Measurements from ENCODE around the gene RNF115. TPM values are rescaled to one million over a fixed set of nuclear protein-coding genes. Genes with fewer than 3 reads are reported as not detected.
"Not testable (repeated sequence)": the region's sequence is repeated elsewhere in the genome, so short reads cannot be mapped to it uniquely, and the experiment has no call there.

Gene RNF115
- total RNA-seq, 1 experiment from 2014 or later: 10.0 TPM

DNA sequence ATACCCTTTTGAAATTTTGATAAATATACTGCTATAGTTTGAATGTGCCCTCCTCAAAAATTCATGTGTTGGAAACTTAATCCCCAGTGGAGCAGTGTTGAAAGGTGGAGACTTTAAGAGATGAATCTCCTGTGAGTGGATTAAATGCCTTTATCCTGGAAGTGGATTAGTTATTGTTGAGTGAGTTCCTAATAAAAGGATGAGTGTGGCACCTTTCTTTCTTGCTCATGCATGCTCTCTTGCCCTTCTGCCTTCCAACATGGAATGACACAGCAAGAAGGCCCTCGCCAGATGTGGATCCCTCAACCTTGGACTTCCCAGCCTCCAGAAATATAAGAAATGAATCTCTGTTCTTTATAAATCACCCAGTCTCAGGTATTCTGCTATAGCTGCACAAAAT is 52.8 kb downstream of the RNF115 start:
- no peak for DNase-seq
- H3K4me3 ChIP-seq: no peak overlapping the region
- H3K9me3 ChIP-seq (replicated peaks): no peaks in the 10 kb centered on the region
- H3K36me3 ChIP-seq: peaks cover 9% of the 10 kb centered on the region; the same call in 1 of the 2 replicates
- no peak overlapping the region for H3K27ac ChIP-seq
- no peaks in the 10 kb centered on the region for H3K27me3 ChIP-seq
- no peaks in the 10 kb centered on the region for H3K4me1 ChIP-seq

DNA sequence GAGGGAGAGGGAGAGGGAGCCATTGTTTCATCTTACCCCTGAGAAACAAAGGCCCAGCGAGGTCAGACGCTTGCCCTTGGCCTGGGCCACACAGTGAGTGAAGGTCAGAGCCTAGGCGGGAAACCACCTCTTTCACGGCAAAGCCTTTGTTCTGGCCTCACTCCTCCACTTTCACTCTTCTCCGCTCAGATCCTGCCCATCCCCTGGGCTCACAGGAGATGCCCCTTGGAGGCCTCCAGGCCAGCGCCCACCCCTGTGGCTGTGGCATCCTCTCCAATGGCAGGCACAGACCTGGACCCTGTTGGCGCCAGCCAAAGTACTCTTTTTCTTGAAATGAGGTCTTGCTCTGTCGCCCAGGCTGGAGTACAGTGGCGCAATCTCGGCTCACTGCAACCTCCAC is 55.9 kb downstream of the RNF115 start:
- H3K27ac ChIP-seq; H3K4me1 ChIP-seq; H3K27me3 ChIP-seq; H3K9me3 ChIP-seq (replicated peaks); H3K4me3 ChIP-seq; DNase-seq: not testable (repeated sequence)
- H3K36me3 ChIP-seq: peaks cover 15% of the 10 kb centered on the region; the same call in 1 of the 2 replicates

DNA sequence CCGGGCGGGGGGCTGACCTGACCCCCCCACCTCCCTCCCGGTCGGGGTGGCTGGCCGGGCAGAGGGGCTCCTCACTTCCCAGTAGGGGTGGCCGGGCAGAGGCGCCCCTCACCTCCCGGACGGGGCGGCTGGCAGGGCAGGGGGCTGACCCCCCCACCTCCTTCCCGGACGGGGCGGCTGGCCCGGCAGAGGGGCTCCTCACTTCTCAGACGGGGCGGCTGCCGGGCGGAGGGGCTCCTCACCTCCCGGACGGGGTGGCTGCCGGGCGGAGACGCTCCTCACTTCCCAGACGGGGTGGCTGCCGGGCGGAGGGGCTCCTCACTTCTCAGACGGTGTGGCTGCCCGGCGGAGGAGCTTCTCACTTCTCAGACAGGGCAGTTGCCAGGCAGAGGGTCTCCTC is 57.0 kb downstream of the RNF115 start:
- H3K27ac ChIP-seq; DNase-seq; H3K27me3 ChIP-seq; H3K9me3 ChIP-seq (replicated peaks); H3K4me1 ChIP-seq; H3K4me3 ChIP-seq: not testable (repeated sequence)
- H3K36me3 ChIP-seq: peaks cover 18% of the 10 kb centered on the region; the same call in 1 of the 2 replicates

DNA sequence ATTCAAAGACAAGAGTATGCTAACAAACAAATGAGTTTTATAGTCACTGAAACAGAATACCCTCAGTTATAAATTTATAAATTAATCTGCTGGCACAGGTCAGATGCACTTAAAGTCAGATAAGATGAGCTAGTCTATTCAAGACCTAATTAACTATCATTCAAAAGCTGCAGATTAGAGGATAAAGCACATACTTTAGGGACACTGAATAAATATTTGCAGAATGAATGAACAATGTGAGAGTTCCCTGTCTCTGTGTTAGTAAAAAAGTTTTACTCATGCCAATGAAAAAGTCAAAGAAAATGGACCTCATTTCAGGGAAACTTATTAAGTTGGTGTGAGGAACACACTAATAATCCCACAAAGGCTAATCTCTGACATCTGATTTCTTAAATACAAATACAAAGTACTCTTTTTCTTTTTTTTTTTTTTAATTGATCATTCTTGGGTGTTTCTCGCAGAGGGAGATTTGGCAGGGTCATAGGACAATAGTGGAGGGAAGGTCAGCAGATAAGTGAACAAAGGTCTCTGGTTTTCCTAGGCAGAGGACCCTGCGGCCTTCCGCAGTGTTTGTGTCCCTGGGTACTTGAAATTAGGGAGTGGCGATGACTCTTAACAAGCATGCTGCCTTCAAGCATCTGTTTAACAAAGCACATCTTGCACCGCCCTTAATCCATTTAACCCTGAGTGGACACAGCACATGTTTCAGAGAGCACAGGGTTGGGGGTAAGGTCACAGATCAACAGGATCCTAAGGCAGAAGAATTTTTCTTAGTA is 58.1 kb downstream of the RNF115 start:
- H3K9me3 ChIP-seq (replicated peaks); H3K27me3 ChIP-seq; DNase-seq; H3K4me3 ChIP-seq; H3K27ac ChIP-seq; H3K4me1 ChIP-seq: not testable (repeated sequence)
- H3K36me3 ChIP-seq: peaks cover 23% of the 10 kb centered on the region; the same call in 1 of the 2 replicates

DNA sequence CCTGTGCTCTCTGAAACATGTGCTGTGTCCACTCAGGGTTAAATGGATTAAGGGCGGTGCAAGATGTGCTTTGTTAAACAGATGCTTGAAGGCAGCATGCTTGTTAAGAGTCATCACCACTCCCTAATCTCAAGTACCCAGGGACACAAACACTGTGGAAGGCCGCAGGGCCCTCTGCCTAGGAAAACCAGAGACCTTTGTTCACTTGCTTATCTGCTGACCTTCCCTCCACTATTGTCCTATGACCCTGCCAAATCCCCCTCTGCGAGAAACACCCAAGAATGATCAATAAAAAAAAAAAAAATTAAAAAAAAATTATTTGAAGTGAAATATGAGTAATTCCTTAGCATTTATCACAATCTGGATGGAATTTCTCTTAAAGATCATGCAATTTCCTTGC is 58.8 kb downstream of the RNF115 start:
- H3K27me3 ChIP-seq; H3K4me3 ChIP-seq; DNase-seq; H3K9me3 ChIP-seq (replicated peaks); H3K27ac ChIP-seq; H3K4me1 ChIP-seq: not testable (repeated sequence)
- peaks cover 24% of the 10 kb centered on the region; the same call in 1 of the 2 replicates for H3K36me3 ChIP-seq

- DNase-seq; H3K27ac ChIP-seq; H3K4me3 ChIP-seq; H3K9me3 ChIP-seq (replicated peaks); H3K27me3 ChIP-seq; H3K4me1 ChIP-seq: not testable (repeated sequence)
- H3K36me3 ChIP-seq: peaks cover 22% of the 10 kb centered on the region; the same call in 1 of the 2 replicates
Measured at GRCh38 chr1:145764231-145764940, 59.5 kb downstream of the RNF115 start.

DNA sequence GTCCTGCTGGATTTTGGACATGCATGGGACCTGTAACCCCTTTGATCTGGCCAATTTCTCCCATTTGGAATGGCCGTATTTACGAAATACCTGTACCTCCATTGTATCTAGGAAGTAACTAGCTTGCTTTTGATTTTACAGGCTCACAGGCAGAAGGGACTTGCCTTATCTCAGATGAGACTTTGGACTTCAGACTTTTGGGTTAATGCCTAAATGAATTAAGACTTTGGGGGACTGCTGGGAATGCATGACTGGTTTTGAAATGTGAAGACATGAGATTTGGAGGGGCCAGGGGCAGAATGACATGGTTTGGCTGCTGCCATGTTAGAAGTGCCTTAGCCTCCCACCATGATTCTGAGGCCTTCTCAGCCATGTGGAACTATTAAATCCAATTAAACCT is 61.9 kb downstream of the RNF115 start:
- H3K9me3 ChIP-seq (replicated peaks); H3K27me3 ChIP-seq; H3K27ac ChIP-seq; H3K4me1 ChIP-seq; H3K4me3 ChIP-seq; DNase-seq: not testable (repeated sequence)
- peaks cover 22% of the 10 kb centered on the region; the same call in 1 of the 2 replicates for H3K36me3 ChIP-seq

DNA sequence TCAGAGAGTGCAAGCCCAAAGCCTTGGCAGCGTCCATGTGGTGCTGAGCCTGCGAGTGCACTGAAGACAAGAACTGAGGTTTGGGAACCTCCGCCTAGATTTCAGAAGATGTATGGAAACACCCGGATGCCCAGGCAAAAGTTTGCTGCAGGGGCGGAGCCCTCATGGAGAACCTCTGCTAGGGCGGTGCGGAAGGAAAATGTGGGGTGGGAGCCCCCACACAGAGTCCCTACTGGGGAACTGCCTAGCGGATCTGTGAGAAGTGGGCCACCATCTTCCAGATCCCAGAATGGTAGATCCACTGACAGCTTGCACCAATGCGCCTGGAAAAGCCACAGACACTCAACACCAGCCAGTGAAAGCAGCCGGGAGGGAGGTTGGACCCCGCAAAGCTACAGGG is 62.4 kb downstream of the RNF115 start:
- not testable (repeated sequence) for H3K9me3 ChIP-seq (replicated peaks); H3K27ac ChIP-seq; H3K4me1 ChIP-seq; H3K27me3 ChIP-seq; H3K4me3 ChIP-seq
- peak in 1 of 2 experiments; percentile 10 for DNase-seq
- H3K36me3 ChIP-seq: peaks cover 22% of the 10 kb centered on the region; the same call in 1 of the 2 replicates

GRCh38 chr1:145760395-145760949 is 63.4 kb downstream of the RNF115 start:
- H3K4me3 ChIP-seq; DNase-seq; H3K27me3 ChIP-seq; H3K9me3 ChIP-seq (replicated peaks); H3K27ac ChIP-seq; H3K4me1 ChIP-seq: not testable (repeated sequence)
- peaks cover 22% of the 10 kb centered on the region; the same call in 1 of the 2 replicates for H3K36me3 ChIP-seq

DNA sequence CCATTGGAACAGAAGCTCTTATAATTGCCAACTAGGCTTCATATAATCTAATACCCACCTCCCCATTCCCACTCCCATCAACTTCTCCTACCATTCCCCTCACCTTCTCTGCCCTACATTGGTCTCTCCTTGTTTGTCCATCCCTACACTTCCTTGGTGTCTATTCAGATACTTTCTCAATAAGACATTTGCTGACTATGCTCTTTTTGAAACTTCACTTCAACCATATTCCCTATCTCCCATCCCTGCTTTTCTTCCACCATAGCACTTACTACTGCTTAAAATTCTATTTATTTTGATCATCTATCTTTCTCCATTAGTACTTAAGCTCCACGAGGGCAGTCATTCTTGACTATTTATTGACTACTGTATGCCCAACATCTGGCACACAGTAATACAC is 64.2 kb downstream of the RNF115 start:
- no peaks in the 10 kb centered on the region for H3K4me1 ChIP-seq
- DNase-seq: no peak
- no peak overlapping the region for H3K27ac ChIP-seq
- peaks cover 22% of the 10 kb centered on the region; the same call in 1 of the 2 replicates for H3K36me3 ChIP-seq
- peaks cover 3% of the 10 kb centered on the region; the same call in 1 of the 2 replicates for H3K9me3 ChIP-seq (replicated peaks)
- no peaks in the 10 kb centered on the region for H3K27me3 ChIP-seq
- H3K4me3 ChIP-seq: no peak overlapping the region

- H3K27ac ChIP-seq: no peak overlapping the region
- no peaks in the 10 kb centered on the region for H3K27me3 ChIP-seq
- H3K4me1 ChIP-seq: no peaks in the 10 kb centered on the region
- H3K9me3 ChIP-seq (replicated peaks): peaks cover 3% of the 10 kb centered on the region; the same call in 1 of the 2 replicates
- no peak overlapping the region for H3K4me3 ChIP-seq
- peaks cover 22% of the 10 kb centered on the region; the same call in 1 of the 2 replicates for H3K36me3 ChIP-seq
- no peak for DNase-seq
Measured at GRCh38 chr1:145758575-145758974, 65.3 kb downstream of the RNF115 start.

DNA sequence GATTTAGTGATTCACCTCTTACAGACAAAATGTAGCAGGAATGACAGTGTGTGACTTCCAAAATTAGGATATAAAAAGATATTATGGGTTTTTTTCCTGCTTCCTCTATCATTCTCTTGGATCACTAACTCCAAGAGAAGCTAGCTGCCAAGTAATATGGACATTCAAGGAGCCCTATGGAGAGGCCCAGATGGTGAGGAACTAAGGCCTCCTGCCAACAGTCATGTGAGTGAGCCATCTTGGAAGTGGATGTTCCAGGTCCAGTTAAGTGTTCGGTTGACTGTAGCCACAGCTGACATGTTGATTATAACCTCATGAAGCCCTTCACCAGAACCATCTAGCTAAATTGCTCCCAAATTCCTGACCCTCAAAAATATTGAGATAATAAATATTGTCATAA is 65.8 kb downstream of the RNF115 start:
- H3K9me3 ChIP-seq (replicated peaks): peaks cover 3% of the 10 kb centered on the region; the same call in 1 of the 2 replicates
- H3K27ac ChIP-seq: no peak overlapping the region
- H3K27me3 ChIP-seq: no peaks in the 10 kb centered on the region
- H3K36me3 ChIP-seq: peaks cover 18% of the 10 kb centered on the region; the same call in 1 of the 2 replicates
- H3K4me3 ChIP-seq: no peak overlapping the region
- H3K4me1 ChIP-seq: no peaks in the 10 kb centered on the region
- DNase-seq: no peak

DNA sequence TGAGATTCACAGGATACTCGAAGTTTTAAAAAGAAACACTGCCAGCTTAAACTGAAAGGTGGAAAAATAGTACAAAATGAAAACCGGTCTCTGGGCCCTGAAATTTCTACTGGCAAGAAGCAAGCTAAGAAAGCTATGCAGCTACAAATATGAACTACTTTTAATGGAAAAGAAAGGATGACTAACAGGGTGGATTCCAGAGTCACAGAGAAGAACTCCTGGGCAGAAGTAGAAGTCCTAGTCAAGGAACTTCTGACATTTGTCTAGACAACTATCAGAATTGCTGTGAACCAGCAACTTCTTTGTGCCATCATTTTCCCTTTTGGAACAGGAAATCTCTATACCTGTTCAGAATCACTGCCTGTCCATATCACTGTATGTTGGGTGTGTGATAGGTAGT is 66.5 kb downstream of the RNF115 start:
- Histone ChIP-seq H3K36me3 (peaks cover 17% of the 10 kb centered on the region; the same call in 1 of the 2 replicates), H3K4me1 (no peaks in the 10 kb centered on the region), H3K4me3 (no peak overlapping the region), H3K27ac (no peak overlapping the region), H3K27me3 (no peaks in the 10 kb centered on the region), H3K9me3 (replicated peaks) (peaks cover 3% of the 10 kb centered on the region; the same call in 1 of the 2 replicates)
- no peak for DNase-seq

DNA sequence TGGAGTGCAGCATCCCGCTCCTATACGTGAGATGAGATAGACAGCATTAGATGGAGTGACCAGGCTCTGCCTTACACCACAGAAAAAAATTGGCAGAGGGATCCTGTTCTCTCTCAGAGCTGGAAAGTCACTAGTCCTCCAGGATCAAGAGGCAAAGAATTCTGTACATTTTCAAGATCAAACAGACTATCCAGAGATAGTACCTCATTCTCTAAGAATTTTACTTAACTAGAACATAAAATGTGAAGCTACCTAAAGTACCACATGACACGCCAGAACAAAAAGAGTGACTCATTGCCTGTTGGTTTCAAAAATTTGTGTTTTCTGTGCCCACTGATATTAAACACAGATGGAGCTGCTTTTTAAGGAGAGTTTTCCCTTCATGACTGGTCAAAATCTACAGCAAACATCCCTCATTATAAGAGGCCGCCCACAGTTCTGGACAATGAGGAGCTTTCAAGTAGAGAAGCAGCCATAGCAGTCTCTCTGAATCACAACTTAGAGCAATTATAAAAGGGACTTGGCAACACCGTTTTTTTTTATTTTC is 72.3 kb downstream of the RNF115 start:
- H3K27me3 ChIP-seq: no peaks in the 10 kb centered on the region
- no peak overlapping the region for H3K27ac ChIP-seq
- H3K4me3 ChIP-seq: no peak overlapping the region

DNA sequence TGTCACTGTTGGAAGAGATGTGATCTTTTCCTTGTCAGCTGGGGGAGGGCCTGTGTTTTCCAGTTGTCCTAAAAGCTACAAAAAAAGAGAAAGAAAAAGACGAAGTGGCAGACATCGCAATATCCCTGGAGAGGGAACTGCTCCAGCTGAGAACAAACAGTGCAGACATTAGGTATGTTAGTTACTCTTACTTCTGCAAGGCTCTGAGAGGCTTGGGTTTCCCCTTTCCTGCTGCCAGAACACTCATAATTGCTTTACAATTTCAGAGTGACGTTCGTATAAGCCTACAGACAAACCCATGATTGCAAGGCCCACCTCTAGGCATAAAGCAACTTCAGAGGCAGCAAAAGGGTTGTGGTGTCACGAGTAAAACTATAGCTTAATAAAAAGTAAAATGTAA is 73.5 kb downstream of the RNF115 start:
- peaks cover 17% of the 10 kb centered on the region for H3K4me1 ChIP-seq
- no peaks in the 10 kb centered on the region for H3K9me3 ChIP-seq (replicated peaks)
- DNase-seq: no peak
- H3K4me3 ChIP-seq: no peak overlapping the region
- H3K36me3 ChIP-seq: peaks cover 6% of the 10 kb centered on the region; the same call in 1 of the 2 replicates
- H3K27ac ChIP-seq: no peak overlapping the region
- H3K27me3 ChIP-seq: no peaks in the 10 kb centered on the region

More for the DNA sequence above, 72.3 kb downstream of the RNF115 start:
- DNase-seq: no peak
- Histone ChIP-seq H3K36me3 (peaks cover 6% of the 10 kb centered on the region; the same call in 1 of the 2 replicates), H3K9me3 (replicated peaks) (no peaks in the 10 kb centered on the region), H3K4me1 (peaks cover 17% of the 10 kb centered on the region)

All from SJCRH30 (cell line).